ENCODE measurements around the gene PC.

DNA sequence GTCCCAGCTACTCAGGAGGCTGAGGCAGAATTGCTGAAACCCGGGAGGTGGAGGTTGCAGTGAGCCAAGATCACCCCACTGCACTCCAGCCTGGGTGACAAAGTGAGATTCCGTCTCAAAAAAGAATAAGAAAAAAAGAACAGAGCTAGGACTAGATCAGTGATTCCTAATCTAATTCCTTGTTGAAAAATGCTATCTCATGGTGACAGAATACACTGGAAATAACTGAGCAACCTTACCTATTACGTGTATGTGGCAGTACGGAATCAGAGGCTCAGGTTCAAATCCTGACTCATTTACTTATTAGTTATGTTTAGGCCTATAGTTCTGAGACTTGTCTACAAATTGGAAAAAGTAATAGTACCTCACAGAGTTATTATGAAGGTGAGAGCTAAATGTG is 134.5 kb downstream of the PC start:
- TF ChIP-seq CTCF (IDR thresholded peaks at IDR 0.05 in 8 of 11, conservative IDR thresholded peaks at IDR 0.05 in 3 of 11) (no peak), POLR2A (IDR thresholded peaks at IDR 0.05) (no peak), POLR2AphosphoS5 (IDR thresholded peaks at IDR 0.05) (no peak)
